ENCODE results near the gene CCNG2.

Gene CCNG2

GRCh38 chr4:77181720-77182119 is 24.7 kb downstream of the CCNG2 start:
- Histone ChIP-seq H3K27ac (ENCODE audit: low read length) (no peak overlapping the region), H3K4me3 (ENCODE audit: low read length) (no peak overlapping the region), H3K9ac (ENCODE audit: low read length) (no peak overlapping the region), H3K36me3 (ENCODE audit: control insufficient read depth, low read depth, low read length) (no peaks in the 10 kb centered on the region), H3K9me3 (ENCODE audit: control insufficient read depth, low read depth, low read length) (no peaks in the 10 kb centered on the region), H3K4me1 (ENCODE audit: control insufficient read depth, low read depth, low read length) (peaks cover 19% of the 10 kb centered on the region), H3K27me3 (ENCODE audit: control insufficient read depth, insufficient read depth, low read length) (peaks cover 15% of the 10 kb centered on the region)

GRCh38 chr4:77183777-77184420 is 26.9 kb downstream of the CCNG2 start:
- no peaks in the 10 kb centered on the region for H3K4me1 ChIP-seq (ENCODE audit: control insufficient read depth, low read depth, low read length)
- H3K27me3 ChIP-seq (ENCODE audit: control insufficient read depth, insufficient read depth, low read length), result no peaks in the 10 kb centered on the region

GRCh38 chr4:77184974-77185373 is 28.0 kb downstream of the CCNG2 start:
- H3K9me3 ChIP-seq (ENCODE audit: control insufficient read depth, low read depth, low read length), result no peaks in the 10 kb centered on the region
- H3K9ac ChIP-seq (ENCODE audit: low read length), result no peak overlapping the region
- H3K27me3 ChIP-seq (ENCODE audit: control insufficient read depth, insufficient read depth, low read length), result no peaks in the 10 kb centered on the region
- no peaks in the 10 kb centered on the region for H3K36me3 ChIP-seq (ENCODE audit: control insufficient read depth, low read depth, low read length)
- H3K4me3 ChIP-seq (ENCODE audit: low read length), result no peak overlapping the region
- H3K4me1 ChIP-seq (ENCODE audit: control insufficient read depth, low read depth, low read length), result no peaks in the 10 kb centered on the region
- H3K27ac ChIP-seq (ENCODE audit: low read length), result no peak overlapping the region

More at GRCh38 chr4:77183777-77184420, 26.9 kb downstream of the CCNG2 start:
- Histone ChIP-seq H3K27ac (ENCODE audit: low read length) (no peak overlapping the region), H3K9me3 (ENCODE audit: control insufficient read depth, low read depth, low read length) (no peaks in the 10 kb centered on the region), H3K9ac (ENCODE audit: low read length) (no peak overlapping the region), H3K4me3 (ENCODE audit: low read length) (no peak overlapping the region), H3K36me3 (ENCODE audit: control insufficient read depth, low read depth, low read length) (no peaks in the 10 kb centered on the region)

- H3K27ac ChIP-seq (ENCODE audit: low read length), result no peak overlapping the region
- H3K27me3 ChIP-seq (ENCODE audit: control insufficient read depth, insufficient read depth, low read length), result no peaks in the 10 kb centered on the region
- no peaks in the 10 kb centered on the region for H3K9me3 ChIP-seq (ENCODE audit: control insufficient read depth, low read depth, low read length)
- H3K9ac ChIP-seq (ENCODE audit: low read length), result no peak overlapping the region
- no peak overlapping the region for H3K4me3 ChIP-seq (ENCODE audit: low read length)
- H3K4me1 ChIP-seq (ENCODE audit: control insufficient read depth, low read depth, low read length), result no peaks in the 10 kb centered on the region
- H3K36me3 ChIP-seq (ENCODE audit: control insufficient read depth, low read depth, low read length), result no peaks in the 10 kb centered on the region
These were observed 28.7 kb downstream of the CCNG2 start for GRCh38 chr4:77185686-77186085.

GRCh38 chr4:77187322-77187721 is 30.3 kb downstream of the CCNG2 start:
- Histone ChIP-seq H3K9me3 (ENCODE audit: control insufficient read depth, low read depth, low read length) (no peaks in the 10 kb centered on the region), H3K36me3 (ENCODE audit: control insufficient read depth, low read depth, low read length) (no peaks in the 10 kb centered on the region), H3K4me1 (ENCODE audit: control insufficient read depth, low read depth, low read length) (no peaks in the 10 kb centered on the region), H3K9ac (ENCODE audit: low read length) (no peak overlapping the region), H3K4me3 (ENCODE audit: low read length) (no peak overlapping the region), H3K27ac (ENCODE audit: low read length) (no peak overlapping the region), H3K27me3 (ENCODE audit: control insufficient read depth, insufficient read depth, low read length) (no peaks in the 10 kb centered on the region)

- H3K27ac ChIP-seq (ENCODE audit: low read length), result no peak overlapping the region
- no peak overlapping the region for H3K4me3 ChIP-seq (ENCODE audit: low read length)
- H3K27me3 ChIP-seq (ENCODE audit: control insufficient read depth, insufficient read depth, low read length), result peaks cover under 1% of the 10 kb centered on the region
- no peaks in the 10 kb centered on the region for H3K9me3 ChIP-seq (ENCODE audit: control insufficient read depth, low read depth, low read length)
- no peak overlapping the region for H3K9ac ChIP-seq (ENCODE audit: low read length)
- H3K4me1 ChIP-seq (ENCODE audit: control insufficient read depth, low read depth, low read length), result no peaks in the 10 kb centered on the region
- no peaks in the 10 kb centered on the region for H3K36me3 ChIP-seq (ENCODE audit: control insufficient read depth, low read depth, low read length)
These were observed 31.7 kb downstream of the CCNG2 start for GRCh38 chr4:77188498-77189220.

- Histone ChIP-seq H3K27ac (ENCODE audit: low read length) (no peak overlapping the region), H3K27me3 (ENCODE audit: control insufficient read depth, insufficient read depth, low read length) (peaks cover 8% of the 10 kb centered on the region), H3K4me3 (ENCODE audit: low read length) (no peak overlapping the region), H3K9me3 (ENCODE audit: control insufficient read depth, low read depth, low read length) (no peaks in the 10 kb centered on the region), H3K4me1 (ENCODE audit: control insufficient read depth, low read depth, low read length) (no peaks in the 10 kb centered on the region), H3K36me3 (ENCODE audit: control insufficient read depth, low read depth, low read length) (no peaks in the 10 kb centered on the region), H3K9ac (ENCODE audit: low read length) (no peak overlapping the region)
These were observed 32.4 kb downstream of the CCNG2 start for GRCh38 chr4:77189412-77189811.

- Histone ChIP-seq H3K4me1 (ENCODE audit: control insufficient read depth, low read depth, low read length) (no peaks in the 10 kb centered on the region), H3K36me3 (ENCODE audit: control insufficient read depth, low read depth, low read length) (no peaks in the 10 kb centered on the region), H3K9ac (ENCODE audit: low read length) (no peak overlapping the region), H3K27ac (ENCODE audit: low read length) (no peak overlapping the region), H3K4me3 (ENCODE audit: low read length) (no peak overlapping the region), H3K9me3 (ENCODE audit: control insufficient read depth, low read depth, low read length) (no peaks in the 10 kb centered on the region), H3K27me3 (ENCODE audit: control insufficient read depth, insufficient read depth, low read length) (peaks cover 11% of the 10 kb centered on the region)
These were observed 33.0 kb downstream of the CCNG2 start for GRCh38 chr4:77190053-77190452.

GRCh38 chr4:77193046-77193445 is 36.0 kb downstream of the CCNG2 start:
- Histone ChIP-seq H3K27me3 (ENCODE audit: control insufficient read depth, insufficient read depth, low read length) (peaks cover 11% of the 10 kb centered on the region), H3K36me3 (ENCODE audit: control insufficient read depth, low read depth, low read length) (no peaks in the 10 kb centered on the region), H3K4me1 (ENCODE audit: control insufficient read depth, low read depth, low read length) (no peaks in the 10 kb centered on the region), H3K9ac (ENCODE audit: low read length) (no peak overlapping the region), H3K27ac (ENCODE audit: low read length) (no peak overlapping the region), H3K4me3 (ENCODE audit: low read length) (no peak overlapping the region), H3K9me3 (ENCODE audit: control insufficient read depth, low read depth, low read length) (no peaks in the 10 kb centered on the region)

GRCh38 chr4:77193511-77194102 is 36.6 kb downstream of the CCNG2 start:
- Histone ChIP-seq H3K27ac (ENCODE audit: low read length) (no peak overlapping the region), H3K4me1 (ENCODE audit: control insufficient read depth, low read depth, low read length) (no peaks in the 10 kb centered on the region), H3K4me3 (ENCODE audit: low read length) (no peak overlapping the region), H3K9me3 (ENCODE audit: control insufficient read depth, low read depth, low read length) (no peaks in the 10 kb centered on the region), H3K27me3 (ENCODE audit: control insufficient read depth, insufficient read depth, low read length) (peaks cover 11% of the 10 kb centered on the region), H3K9ac (ENCODE audit: low read length) (no peak overlapping the region), H3K36me3 (ENCODE audit: control insufficient read depth, low read depth, low read length) (no peaks in the 10 kb centered on the region)

- H3K9ac ChIP-seq (ENCODE audit: low read length), result no peak overlapping the region
- H3K4me1 ChIP-seq (ENCODE audit: control insufficient read depth, low read depth, low read length), result no peaks in the 10 kb centered on the region
- peaks cover 11% of the 10 kb centered on the region for H3K27me3 ChIP-seq (ENCODE audit: control insufficient read depth, insufficient read depth, low read length)
- H3K27ac ChIP-seq (ENCODE audit: low read length), result no peak overlapping the region
- no peak overlapping the region for H3K4me3 ChIP-seq (ENCODE audit: low read length)
- no peaks in the 10 kb centered on the region for H3K36me3 ChIP-seq (ENCODE audit: control insufficient read depth, low read depth, low read length)
- H3K9me3 ChIP-seq (ENCODE audit: control insufficient read depth, low read depth, low read length), result no peaks in the 10 kb centered on the region
These were observed 37.4 kb downstream of the CCNG2 start for GRCh38 chr4:77194366-77194765.
